Urinary bladder (tissue), 4 donors: Measurements from ENCODE around the gene PNLIP. TPM values are rescaled to one million over a fixed set of nuclear protein-coding genes. Genes with fewer than 3 reads are reported as not detected.

Experiments used
- DNase-seq: peaks from one replicate; pipeline ENCODE4 v3.0.0-alpha.2; 2015; ENCODE audit errors: extremely low spot score
- H3K27ac ChIP-seq: one replicate; pipeline ENCODE4 v1.5.1; 2013; ENCODE audit warnings: low read depth, mild to moderate bottlenecking, moderate library complexity
- H3K36me3 ChIP-seq: one replicate; pipeline ENCODE4 v1.6.1; 2013; ENCODE audit warnings: mild to moderate bottlenecking, moderate library complexity; ENCODE audit not compliant: insufficient read depth
- H3K4me1 ChIP-seq: one replicate; pipeline ENCODE4 v1.6.1; 2013; ENCODE audit warnings: mild to moderate bottlenecking, moderate library complexity; ENCODE audit not compliant: insufficient read depth
- H3K4me3 ChIP-seq: one replicate; pipeline ENCODE4 v1.5.1; 2013; ENCODE audit warnings: low read depth, low read length
- WGBS: extraction: QIAGEN DNeasy Blood & Tissue Kit; methylation state at CpG from one replicate; pipeline ENCODE4 v1.1.7; 2013; 5-methylcytosine and 5-hydroxymethylcytosine counted together
- polyA plus RNA-seq: library from polyadenylated mRNA; stranded (reverse); fragments of 200-250 nt; gene quantifications from one replicate; pipeline ENCODE4 v1.2.3, GENCODE V29; 2013
- total RNA-seq: library from RNA; depleted of rRNA; stranded (reverse); fragments of >200 nt; gene quantifications from one replicate; pipeline ENCODE4 v1.2.3, GENCODE V29; 2014
- donor health status: healthy with polysubstance abuse.
- donor health status: healthy.

Gene PNLIP
- total and polyA plus RNA-seq, 2 donors, result 0.11 TPM; not detected in 1

- no peaks in the 10 kb centered on the region for H3K4me1 ChIP-seq
- no peak overlapping the region for H3K27ac ChIP-seq
- no peaks in the 10 kb centered on the region for H3K36me3 ChIP-seq
- H3K4me3 ChIP-seq, result no peak overlapping the region
- no peak for DNase-seq
- 88% methylated on average over 5 of the region's 5 CpGs for WGBS
Observed at GRCh38 chr10:116593139-116593740, 47.5 kb downstream of the PNLIP start.

- DNase-seq, result no peak
- Histone ChIP-seq H3K36me3 (no peaks in the 10 kb centered on the region), H3K4me1 (no peaks in the 10 kb centered on the region), H3K27ac (no peak overlapping the region), H3K4me3 (no peak overlapping the region)
- WGBS, result 90% methylated on average over 7 of the region's 7 CpGs
Observed at GRCh38 chr10:116594525-116595035, 48.8 kb downstream of the PNLIP start.

- no peak for DNase-seq
- H3K4me1 ChIP-seq, result no peaks in the 10 kb centered on the region
- no peak overlapping the region for H3K4me3 ChIP-seq
- 70% methylated on average over 2 of the region's 2 CpGs for WGBS
- H3K27ac ChIP-seq, result no peak overlapping the region
- H3K36me3 ChIP-seq, result no peaks in the 10 kb centered on the region
Observed at GRCh38 chr10:116596062-116596461, 50.3 kb downstream of the PNLIP start.

GRCh38 chr10:116597543-116597942 lies 51.8 kb downstream of the PNLIP start:
- WGBS, result 82% methylated on average over 5 of the region's 5 CpGs
- Histone ChIP-seq H3K4me3 (no peak overlapping the region), H3K27ac (no peak overlapping the region), H3K4me1 (no peaks in the 10 kb centered on the region), H3K36me3 (no peaks in the 10 kb centered on the region)
- DNase-seq, result no peak

GRCh38 chr10:116598329-116598728 lies 52.6 kb downstream of the PNLIP start:
- DNase-seq, result no peak
- H3K27ac ChIP-seq, result no peak overlapping the region
- no peaks in the 10 kb centered on the region for H3K4me1 ChIP-seq
- H3K36me3 ChIP-seq, result no peaks in the 10 kb centered on the region
- no peak overlapping the region for H3K4me3 ChIP-seq

GRCh38 chr10:116599991-116600390 lies 54.3 kb downstream of the PNLIP start:
- 53% methylated on average over 5 of the region's 5 CpGs for WGBS
- no peak overlapping the region for H3K27ac ChIP-seq
- no peaks in the 10 kb centered on the region for H3K4me1 ChIP-seq
- no peaks in the 10 kb centered on the region for H3K36me3 ChIP-seq
- H3K4me3 ChIP-seq, result no peak overlapping the region
- DNase-seq, result no peak

- Histone ChIP-seq H3K4me3 (no peak overlapping the region), H3K36me3 (no peaks in the 10 kb centered on the region), H3K27ac (no peak overlapping the region), H3K4me1 (no peaks in the 10 kb centered on the region)
- 86% methylated on average over 10 of the region's 10 CpGs for WGBS
- no peak for DNase-seq
Observed at GRCh38 chr10:116602648-116603400, 57.1 kb downstream of the PNLIP start.

GRCh38 chr10:116606061-116606483 lies 60.3 kb downstream of the PNLIP start:
- Histone ChIP-seq H3K36me3 (no peaks in the 10 kb centered on the region), H3K4me3 (no peak overlapping the region), H3K4me1 (no peaks in the 10 kb centered on the region), H3K27ac (no peak overlapping the region)
- WGBS, result 72% methylated on average over 8 of the region's 8 CpGs
- DNase-seq, result no peak

GRCh38 chr10:116607336-116607735 lies 61.6 kb downstream of the PNLIP start:
- Histone ChIP-seq H3K4me3 (no peak overlapping the region), H3K4me1 (no peaks in the 10 kb centered on the region), H3K27ac (no peak overlapping the region), H3K36me3 (no peaks in the 10 kb centered on the region)
- no peak for DNase-seq
- WGBS, result 77% methylated on average over 6 of the region's 6 CpGs

- no peak for DNase-seq
- Histone ChIP-seq H3K4me3 (no peak overlapping the region), H3K4me1 (no peaks in the 10 kb centered on the region), H3K27ac (no peak overlapping the region), H3K36me3 (no peaks in the 10 kb centered on the region)
- WGBS, result 31% methylated on average over 41 of the region's 41 CpGs
Observed at GRCh38 chr10:116608686-116609594, 63.2 kb downstream of the PNLIP start.

- Histone ChIP-seq H3K4me3 (no peak overlapping the region), H3K27ac (no peak overlapping the region), H3K4me1 (no peaks in the 10 kb centered on the region), H3K36me3 (no peaks in the 10 kb centered on the region)
- no peak for DNase-seq
- WGBS, result 95% methylated on average over 13 of the region's 13 CpGs
Observed at GRCh38 chr10:116610443-116611152, 64.9 kb downstream of the PNLIP start.

GRCh38 chr10:116611153-116611545 lies 65.4 kb downstream of the PNLIP start:
- DNase-seq, result no peak
- no peaks in the 10 kb centered on the region for H3K36me3 ChIP-seq
- no peak overlapping the region for H3K27ac ChIP-seq
- no peaks in the 10 kb centered on the region for H3K4me1 ChIP-seq
- H3K4me3 ChIP-seq, result no peak overlapping the region
- 79% methylated on average over 3 of the region's 3 CpGs for WGBS

GRCh38 chr10:116612107-116612769 lies 66.5 kb downstream of the PNLIP start:
- H3K36me3 ChIP-seq, result no peaks in the 10 kb centered on the region
- H3K4me1 ChIP-seq, result no peaks in the 10 kb centered on the region
- DNase-seq, result no peak
- no peak overlapping the region for H3K4me3 ChIP-seq
- H3K27ac ChIP-seq, result no peak overlapping the region
- 90% methylated on average over 8 of the region's 8 CpGs for WGBS
